Activated CD4-positive, alpha-beta memory T cell treated with anti-CD3 and anti-CD28 coated beads, Interleukin-2, amount 10 ng/mL, durations not matched to agents 7 days and 5 days (primary cell): Measurements from ENCODE around the gene SNX32. TPM values are rescaled to one million over a fixed set of nuclear protein-coding genes. Genes with fewer than 3 reads are reported as not detected.
"Not testable (repeated sequence)": the region's sequence is repeated elsewhere in the genome, so short reads cannot be mapped to it uniquely, and the experiment has no call there.

Source experiments
- CTCF ChIA-PET: fragments of 350-600 bp; sonication (Branson Sonifier 250); formaldehyde crosslinking; loops from one replicate; lab custom pipeline; 2021; ENCODE audit warnings: antibody characterized with exemption, inconsistent platforms; lab: Charles Lee
- POLR2A ChIA-PET: fragments of 350-600 bp; sonication (Branson Sonifier 250); formaldehyde crosslinking; loops from one replicate; lab custom pipeline; 2021; ENCODE audit warnings: antibody characterized with exemption; lab: Charles Lee
- DNase-seq: peaks from one replicate; pipeline ENCODE4 v3.0.0-alpha.2; 2020
- H3K27ac Mint-ChIP-seq: one replicate; pipeline ENCODE4 v1.8.0; 2021; ENCODE audit warnings: mild to moderate bottlenecking, mixed read lengths
- H3K27me3 Mint-ChIP-seq: one replicate; pipeline ENCODE4 v1.8.0; 2021; ENCODE audit warnings: mixed read lengths
- H3K36me3 Mint-ChIP-seq: one replicate; pipeline ENCODE4 v1.8.0; 2021; ENCODE audit warnings: low read depth, mixed read lengths
- H3K4me1 Mint-ChIP-seq: one replicate; pipeline ENCODE4 v1.8.0; 2021; ENCODE audit warnings: mixed read lengths
- H3K4me3 Mint-ChIP-seq: one replicate; pipeline ENCODE4 v1.8.0; 2021; ENCODE audit warnings: mild to moderate bottlenecking, mixed read lengths
- H3K9me3 Mint-ChIP-seq: one replicate; pipeline ENCODE4 v1.8.0; 2021; ENCODE audit warnings: mixed read lengths
- total RNA-seq, 2 experiments: library from RNA; stranded (reverse); gene quantifications; one replicate each; pipeline ENCODE4 v1.2.3, GENCODE V29; 2021

Gene SNX32
- total RNA-seq, 2 experiments from 2014 or later: 0.83 to 1.6 TPM

DNA sequence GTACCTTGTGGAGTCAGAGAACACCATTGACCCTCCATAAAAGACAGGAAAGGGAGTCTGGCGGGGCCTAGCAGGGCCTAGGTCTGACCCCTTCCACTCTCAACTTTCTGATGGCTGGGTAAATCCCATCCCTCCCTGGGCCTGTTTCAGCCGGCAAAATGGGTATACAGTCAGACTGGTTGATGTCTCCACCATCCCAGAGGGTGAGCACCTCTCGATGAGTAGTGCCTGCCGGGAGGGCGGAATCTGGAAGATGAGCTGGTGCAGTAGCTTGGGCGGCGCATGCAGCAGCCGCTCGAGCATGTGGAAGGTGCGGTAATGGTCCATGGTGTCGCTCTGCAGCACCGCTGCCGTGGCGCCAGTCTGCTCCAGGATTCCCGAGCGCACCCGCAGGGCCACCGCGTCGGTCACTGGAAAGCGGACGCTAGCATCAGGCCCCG lies 54.0 kb downstream of the SNX32 start:
- H3K4me1 Mint-ChIP-seq: peaks cover 68% of the 10 kb centered on the region
- peaks cover 41% of the 10 kb centered on the region for H3K36me3 Mint-ChIP-seq
- ChIA-PET POLR2A (interaction anchor here (0.6 to 11.5 kb wide), 14 partner anchors 8 to 167 kb away, joined by 3 to 284 read pairs (median 30); partner anchors contain the start of genes BANF1, C11orf68, CFL1 and CTSW), CTCF (interaction anchor here (0.6 to 10.0 kb wide), 31 partner anchors 9 to 621 kb away, joined by 3 to 251 read pairs (median 8); partner anchors contain the start of genes AP5B1, C11orf68, CFL1 and CTSW)
- H3K4me3 Mint-ChIP-seq: peak overlapping the region; percentile 97
- H3K9me3 Mint-ChIP-seq: no peaks in the 10 kb centered on the region
- DNase-seq: no peak
- no peaks in the 10 kb centered on the region for H3K27me3 Mint-ChIP-seq
- H3K27ac Mint-ChIP-seq: peak overlapping the region; percentile 90

DNA sequence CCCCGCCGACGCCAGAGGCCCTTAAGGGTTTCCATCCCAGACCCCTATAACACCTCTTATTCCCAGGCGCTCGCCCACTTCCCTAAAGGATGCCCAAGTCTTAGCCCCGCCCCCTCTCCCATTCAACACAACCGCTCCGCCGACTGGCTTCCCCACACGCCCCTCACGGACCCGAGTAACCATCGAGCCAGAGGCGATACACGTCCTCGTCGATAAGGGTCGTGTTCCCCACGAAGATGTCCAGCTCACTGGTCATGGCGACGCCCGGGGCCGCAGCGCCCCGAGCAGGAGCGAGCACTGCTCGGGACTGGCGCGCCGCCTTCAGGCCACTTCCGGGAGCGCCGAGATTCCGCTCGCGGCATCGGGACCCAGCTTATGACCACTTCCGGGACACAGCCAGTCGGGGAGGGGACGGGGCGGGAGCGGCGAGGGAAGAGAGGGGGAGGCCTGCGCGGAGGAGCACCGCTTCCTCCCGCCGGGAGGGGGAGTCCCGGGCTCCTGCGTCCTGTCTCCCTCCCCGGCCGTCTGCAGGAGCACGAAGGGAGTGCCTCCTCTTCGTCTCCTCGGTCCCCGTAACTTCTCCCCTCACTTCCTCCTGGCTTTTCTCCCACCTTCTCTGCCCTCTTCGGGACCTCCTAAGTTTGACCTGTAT lies 54.5 kb downstream of the SNX32 start, which contains the start of gene FIBP:
FIBP (minus strand) TSS at position 309 of the 652 bp plus-strand sequence; CDS start at position 256, 53 bp downstream.
- DNase-seq: peak; percentile 98
- Mint-ChIP-seq H3K9me3 (no peaks in the 10 kb centered on the region), H3K27ac (peak within 1 kb of the TSS; percentile 90), H3K4me3 (peak within 1 kb of the TSS; percentile 97), H3K27me3 (no peaks in the 10 kb centered on the region), H3K36me3 (peaks cover 40% of the 10 kb centered on the region), H3K4me1 (peaks cover 74% of the 10 kb centered on the region)
- POLR2A ChIA-PET: interaction anchor here (0.6 to 11.5 kb wide), 19 partner anchors 9 to 389 kb away, joined by 3 to 284 read pairs (median 16); partner anchors contain the start of genes BANF1, C11orf68, CFL1 and CTSW
- CTCF ChIA-PET: interaction anchor here (0.6 to 10.0 kb wide), 34 partner anchors 9 to 622 kb away, joined by 3 to 251 read pairs (median 7); partner anchors contain the start of genes AP5B1, BANF1, C11orf68 and CFL1

DNA sequence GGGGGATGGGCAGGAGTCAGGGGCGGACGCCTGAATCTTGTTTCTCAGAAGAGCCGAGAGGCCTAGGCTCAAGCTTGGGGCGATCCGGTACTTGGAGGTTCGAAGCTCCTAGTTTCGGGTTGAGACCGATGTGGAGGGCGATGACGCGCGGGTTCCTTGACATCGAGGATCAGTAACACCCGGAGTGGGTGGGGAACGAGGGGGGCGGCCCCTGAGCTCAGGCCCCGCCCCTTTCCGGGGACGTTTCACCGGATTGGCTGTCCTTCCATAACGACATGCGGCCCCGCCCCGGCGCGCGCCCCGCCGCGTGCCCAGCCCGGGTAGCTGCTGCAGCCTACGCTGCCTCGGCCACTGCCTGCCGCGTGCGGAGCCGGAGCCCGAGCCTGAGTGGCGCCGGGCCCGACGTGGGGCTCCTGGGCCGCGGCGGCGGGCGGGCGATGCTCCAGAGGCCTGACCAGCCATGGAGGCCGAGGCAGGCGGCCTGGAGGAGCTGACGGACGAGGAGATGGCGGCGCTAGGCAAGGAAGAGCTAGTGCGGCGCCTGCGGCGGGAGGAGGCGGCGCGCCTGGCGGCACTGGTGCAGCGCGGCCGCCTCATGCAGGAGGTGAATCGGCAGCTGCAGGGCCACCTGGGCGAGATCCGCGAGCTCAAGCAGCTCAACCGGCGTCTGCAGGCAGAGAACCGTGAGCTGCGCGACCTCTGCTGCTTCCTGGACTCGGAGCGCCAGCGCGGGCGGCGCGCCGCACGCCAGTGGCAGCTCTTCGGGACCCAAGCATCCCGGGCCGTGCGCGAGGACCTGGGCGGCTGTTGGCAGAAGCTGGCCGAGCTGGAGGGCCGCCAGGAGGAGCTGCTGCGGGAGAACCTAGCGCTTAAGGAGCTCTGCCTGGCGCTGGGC lies 56.8 kb downstream of the SNX32 start, which contains the start of gene CCDC85B:
CCDC85B (plus strand) TSS at position 350 of the 895 bp plus-strand sequence; CDS start at position 461, 111 bp downstream.
- Mint-ChIP-seq H3K9me3 (no peaks in the 10 kb centered on the region), H3K4me1 (peaks cover 69% of the 10 kb centered on the region), H3K27ac (peak within 1 kb of the TSS; percentile 90), H3K27me3 (no peaks in the 10 kb centered on the region), H3K36me3 (peaks cover 24% of the 10 kb centered on the region), H3K4me3 (peak within 1 kb of the TSS; percentile 97)
- CTCF ChIA-PET: interaction anchor here (0.7 to 10.0 kb wide), 37 partner anchors 7 to 390 kb away, joined by 3 to 251 read pairs (median 7); partner anchors contain the start of genes AP5B1, BANF1, C11orf68 and CFL1
- POLR2A ChIA-PET: interaction anchor here (0.6 to 11.5 kb wide), 42 partner anchors 9 to 392 kb away, joined by 3 to 284 read pairs (median 7); partner anchors contain the start of genes AP5B1, BANF1, C11orf68 and CFL1
- DNase-seq: peak; percentile 99

DNA sequence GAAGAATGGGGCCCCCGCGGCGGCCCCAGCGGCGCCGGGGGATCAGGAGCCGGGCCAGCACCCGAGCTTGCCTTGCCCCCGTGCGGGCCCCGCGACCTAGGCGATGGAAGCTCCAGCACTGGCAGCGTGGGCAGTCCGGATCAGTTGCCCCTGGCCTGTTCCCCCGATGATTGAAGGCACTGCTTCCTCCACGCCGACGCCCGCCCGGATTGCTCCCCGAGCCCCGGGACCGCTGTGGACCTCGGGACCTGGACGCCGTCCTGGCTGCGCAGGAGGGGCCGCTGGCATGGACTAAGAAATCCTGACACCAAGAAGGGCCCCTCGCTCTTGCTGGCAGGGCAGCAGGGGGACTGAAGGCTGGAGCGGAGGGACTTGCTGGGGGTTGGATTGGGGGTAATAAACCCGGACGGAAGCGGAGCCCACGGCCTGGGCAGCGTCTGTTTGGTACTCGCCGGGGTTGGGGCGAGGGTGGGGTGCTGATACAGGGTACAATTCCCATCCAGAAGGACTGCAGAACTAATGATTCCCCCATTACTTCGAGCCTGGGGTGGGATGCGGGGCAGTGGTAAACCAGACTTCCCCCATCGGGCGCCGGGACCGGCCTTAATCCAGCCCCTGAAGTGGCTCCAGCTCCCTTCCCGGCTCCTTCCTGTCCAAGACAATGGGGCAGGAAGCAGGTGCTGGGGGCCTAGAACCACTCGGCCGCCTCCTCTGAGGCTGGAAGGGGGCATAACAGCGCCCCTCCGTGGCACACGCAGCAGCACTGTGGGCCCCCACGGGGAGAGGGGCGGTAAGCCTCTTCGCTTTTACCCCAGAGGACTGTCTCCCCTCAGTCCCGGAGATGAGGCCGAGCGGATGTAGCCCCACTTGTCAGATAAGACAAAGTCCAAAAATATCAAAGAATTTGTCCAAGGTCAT lies 57.7 kb downstream of the SNX32 start:
- Mint-ChIP-seq H3K9me3 (no peaks in the 10 kb centered on the region), H3K27me3 (no peaks in the 10 kb centered on the region), H3K4me3 (peak overlapping the region; percentile 97), H3K36me3 (peaks cover 26% of the 10 kb centered on the region), H3K4me1 (peaks cover 72% of the 10 kb centered on the region), H3K27ac (peak overlapping the region; percentile 89)
- ChIA-PET CTCF (interaction anchor here (0.6 to 10.0 kb wide), 33 partner anchors 6 to 319 kb away, joined by 3 to 251 read pairs (median 7); partner anchors contain the start of genes BANF1, C11orf68, CFL1 and CTSW), POLR2A (interaction anchor here (0.6 to 11.5 kb wide), 32 partner anchors 8 to 468 kb away, joined by 3 to 284 read pairs (median 7); partner anchors contain the start of genes BANF1, C11orf68, CFL1 and CTSW)
- DNase-seq: peak; percentile 46

DNA sequence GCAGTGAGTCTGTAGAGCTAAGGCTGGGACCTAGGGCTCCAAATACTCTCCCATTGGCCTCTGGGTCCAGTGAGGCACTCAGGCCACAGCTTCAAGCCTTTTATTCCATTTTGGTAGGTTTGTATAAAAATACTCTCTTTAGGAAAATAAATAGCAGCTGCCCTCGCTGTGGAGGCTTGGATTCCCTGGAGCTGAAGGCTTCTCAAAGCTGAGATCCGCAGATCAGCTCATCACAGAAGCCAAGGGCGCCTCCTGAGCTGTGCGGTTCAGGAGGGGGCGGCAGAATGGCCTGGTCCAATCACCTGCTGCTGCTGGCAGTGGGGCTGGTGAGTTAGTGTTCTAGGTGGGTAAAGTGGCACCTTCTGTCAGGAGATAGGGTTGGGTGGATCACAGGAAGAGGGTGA lies 58.4 kb downstream of the SNX32 start:
- Mint-ChIP-seq H3K36me3 (peaks cover 23% of the 10 kb centered on the region), H3K27ac (peak overlapping the region; percentile 89), H3K4me3 (peak overlapping the region; percentile 97), H3K4me1 (peaks cover 72% of the 10 kb centered on the region)
- DNase-seq, H3K27me3 Mint-ChIP-seq, H3K9me3 Mint-ChIP-seq: not testable (repeated sequence)
- ChIA-PET POLR2A (interaction anchor here (0.6 to 11.5 kb wide), 12 partner anchors 8 to 757 kb away, joined by 3 to 284 read pairs (median 36); partner anchors contain the start of genes BANF1, C11orf68, CFL1 and CTSW), CTCF (interaction anchor here (0.6 to 10.0 kb wide), 5 partner anchors 9 to 181 kb away, joined by 3 to 251 read pairs (median 3); partner anchors contain the start of genes CFL1 and MUS81)

DNA sequence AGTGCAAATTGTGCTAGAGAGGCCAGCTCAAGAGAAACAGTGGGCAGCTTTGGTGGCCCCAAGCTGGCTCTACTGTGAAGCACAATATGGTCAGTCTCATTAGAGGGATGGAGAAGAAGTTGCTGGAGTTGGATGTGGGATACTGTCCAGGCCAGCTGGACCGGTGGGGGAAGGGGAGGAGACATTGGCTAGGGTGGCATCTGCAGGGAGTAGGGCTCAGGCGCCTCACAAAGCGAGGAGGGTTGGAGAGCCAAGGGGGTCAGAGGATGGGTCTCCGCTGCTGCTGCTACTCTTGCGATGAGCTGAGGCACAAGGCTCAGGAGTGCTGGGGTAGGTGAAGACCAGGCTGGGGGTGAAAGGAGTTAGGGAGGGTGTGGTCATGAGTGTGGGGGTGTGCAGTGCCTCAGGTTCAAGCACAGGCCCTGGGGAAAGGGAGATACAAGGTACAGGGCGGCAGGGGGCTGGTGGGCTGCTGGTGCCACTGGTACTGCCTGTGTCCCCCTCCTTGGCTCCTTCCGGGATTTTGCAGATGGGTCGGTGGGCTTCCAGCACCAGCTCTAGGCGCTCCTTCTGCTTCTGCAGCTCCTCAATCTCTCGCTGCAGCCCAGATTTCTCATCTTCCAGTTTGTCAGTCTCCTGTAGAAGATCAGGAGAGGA lies 59.0 kb downstream of the SNX32 start:
- Mint-ChIP-seq H3K4me1 (peaks cover 72% of the 10 kb centered on the region), H3K27me3 (no peaks in the 10 kb centered on the region), H3K4me3 (peak overlapping the region; percentile 97), H3K9me3 (no peaks in the 10 kb centered on the region), H3K36me3 (peaks cover 22% of the 10 kb centered on the region), H3K27ac (peak overlapping the region; percentile 89)
- ChIA-PET CTCF (interaction anchor here (0.6 to 10.0 kb wide), 8 partner anchors 8 to 315 kb away, joined by 3 to 251 read pairs (median 3); partner anchors contain the start of genes CFL1 and MUS81), POLR2A (interaction anchor here (1.0 to 11.5 kb wide), 14 partner anchors 7 to 758 kb away, joined by 3 to 284 read pairs (median 6); partner anchors contain the start of genes BANF1, C11orf68, CFL1 and EIF1AD)
- DNase-seq: no peak

DNA sequence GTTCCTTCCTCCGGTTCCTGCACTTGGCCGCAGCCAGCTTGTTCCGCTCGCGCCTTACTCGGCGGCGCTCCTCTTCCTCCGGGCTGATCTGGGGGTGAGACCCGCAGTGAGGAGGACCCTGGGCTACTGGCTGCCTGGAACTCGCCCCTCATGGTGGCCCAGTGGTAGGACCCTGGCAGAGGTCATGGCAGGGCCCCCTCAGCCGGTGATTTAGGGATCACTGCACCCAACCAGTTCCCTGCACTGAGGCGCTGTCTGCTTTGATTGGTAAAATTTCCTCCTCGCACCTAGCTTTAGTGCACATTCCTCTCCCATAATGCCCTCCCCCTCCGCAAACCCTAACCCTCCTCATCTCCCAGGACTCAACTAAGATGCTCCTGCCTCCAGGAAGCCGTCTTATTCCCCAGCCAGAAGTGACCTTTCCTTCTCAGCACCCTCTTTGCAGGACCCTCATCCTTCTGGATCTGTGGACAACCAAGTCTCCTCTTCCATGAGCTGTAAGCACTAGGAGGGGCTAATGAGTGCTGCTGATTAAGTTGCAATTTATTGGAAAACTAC lies 60.4 kb downstream of the SNX32 start:
- Mint-ChIP-seq H3K4me3 (peak overlapping the region; percentile 97), H3K27me3 (no peaks in the 10 kb centered on the region), H3K27ac (peak overlapping the region; percentile 89), H3K9me3 (no peaks in the 10 kb centered on the region), H3K4me1 (peaks cover 69% of the 10 kb centered on the region), H3K36me3 (peaks cover 16% of the 10 kb centered on the region)
- ChIA-PET CTCF (interaction anchor here (0.8 to 1.9 kb wide), 11 partner anchors 9 to 279 kb away, joined by 3 to 13 read pairs (median 3); partner anchors contain the start of genes MUS81 and PCNX3), POLR2A (interaction anchor here (0.8 to 11.5 kb wide), 13 partner anchors 8 to 473 kb away, joined by 3 to 284 read pairs (median 6); partner anchors contain the start of genes BANF1, C11orf68, CFL1 and EIF1AD)
- DNase-seq: peak; percentile 67

DNA sequence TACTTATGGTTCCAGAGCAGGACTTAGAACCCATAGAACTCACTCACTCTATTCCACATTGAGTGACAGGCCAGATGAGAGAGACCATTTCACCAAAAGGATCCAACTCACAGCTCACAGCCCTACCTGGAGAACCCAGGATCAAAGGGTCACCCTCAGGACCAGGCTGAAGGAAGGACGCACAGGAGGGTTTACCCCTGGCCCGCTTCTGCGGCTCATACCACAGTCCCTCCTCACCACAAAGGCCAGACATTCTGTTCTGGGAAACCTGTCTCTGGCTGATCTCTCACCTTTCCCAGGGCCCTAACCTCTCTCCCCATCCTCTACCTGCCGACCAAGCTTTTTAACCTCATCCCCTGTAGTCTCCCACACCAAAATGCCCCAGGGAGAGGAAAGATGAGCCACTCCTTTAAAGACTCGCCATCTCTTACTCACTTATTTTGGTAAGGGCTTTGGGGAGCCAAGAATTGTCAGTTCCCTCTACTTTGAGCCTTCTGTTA lies 61.8 kb downstream of the SNX32 start:
- H3K36me3 Mint-ChIP-seq: peaks cover 16% of the 10 kb centered on the region
- no peaks in the 10 kb centered on the region for H3K9me3 Mint-ChIP-seq
- ChIA-PET POLR2A (interaction anchor here (0.6 to 8.8 kb wide), 5 partner anchors 7 to 67 kb away, joined by 3 to 185 read pairs (median 7); partner anchors contain the start of genes C11orf68, CCDC85B, CFL1 and DRAP1), CTCF (interaction anchor here (0.6 to 1.7 kb wide), 4 partner anchors 11 to 151 kb away, joined by 3 to 8 read pairs (median 4); no protein-coding TSS in a partner anchor)
- H3K4me1 Mint-ChIP-seq: peaks cover 57% of the 10 kb centered on the region
- no peak for DNase-seq
- H3K27me3 Mint-ChIP-seq: no peaks in the 10 kb centered on the region
- peak overlapping the region; percentile 69 for H3K27ac Mint-ChIP-seq
- no peak overlapping the region for H3K4me3 Mint-ChIP-seq

DNA sequence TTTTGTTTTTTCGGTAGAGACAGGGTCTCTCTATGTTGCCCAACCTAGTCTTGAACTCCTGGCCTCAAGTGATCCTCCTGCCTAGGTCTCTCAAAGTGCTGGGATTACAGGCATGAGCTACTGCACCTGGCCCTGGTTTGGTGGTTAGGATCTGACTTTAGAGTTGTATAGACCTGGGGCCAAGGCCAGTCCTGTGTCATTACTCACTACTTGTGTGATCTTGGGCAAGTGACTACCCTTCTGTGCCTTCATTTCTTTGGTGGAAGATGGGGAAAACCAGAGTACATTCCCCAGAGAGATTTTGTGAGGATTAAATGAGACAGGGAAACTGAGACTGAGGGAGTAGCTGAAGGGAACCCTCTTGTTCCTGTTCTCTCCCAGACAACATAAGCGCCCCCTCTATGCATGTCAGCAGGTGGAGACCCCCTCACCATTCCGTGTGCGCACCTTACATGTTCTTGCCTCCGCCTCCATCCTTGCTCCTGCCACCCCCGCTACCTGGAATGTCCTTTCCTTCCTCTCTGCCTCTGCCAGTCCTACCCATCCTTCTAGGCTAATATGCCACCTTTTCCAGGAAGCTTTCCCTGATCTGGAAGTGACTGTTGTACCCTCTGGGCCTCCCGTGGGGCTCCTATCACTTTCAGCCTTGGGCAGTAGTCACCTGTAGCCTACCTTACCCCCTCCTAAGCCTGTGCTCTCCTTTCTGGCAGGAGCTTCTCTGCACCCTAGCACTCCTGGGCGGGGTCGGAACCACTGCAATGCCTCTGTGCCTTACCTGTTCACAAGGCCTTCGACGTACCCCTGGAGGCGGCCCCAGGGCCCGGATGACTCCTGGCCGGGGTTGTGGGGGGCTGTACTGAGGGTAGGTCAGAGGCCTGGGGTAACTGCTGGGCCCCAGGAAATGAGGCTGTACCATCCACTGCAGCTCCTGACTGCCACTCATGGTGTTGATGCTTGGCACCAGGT lies 62.6 kb downstream of the SNX32 start:
- POLR2A ChIA-PET: interaction anchor here (0.6 to 8.8 kb wide), 8 partner anchors 8 to 66 kb away, joined by 3 to 185 read pairs (median 6); partner anchors contain the start of genes C11orf68, CCDC85B, CFL1 and DRAP1
- peaks cover 16% of the 10 kb centered on the region for H3K36me3 Mint-ChIP-seq
- no peaks in the 10 kb centered on the region for H3K9me3 Mint-ChIP-seq
- H3K27ac Mint-ChIP-seq: peak overlapping the region; percentile 70
- CTCF ChIA-PET: interaction anchor here (0.6 to 3.2 kb wide), 5 partner anchors 7 to 92 kb away, joined by 3 to 73 read pairs (median 6); partner anchors contain the start of genes CCDC85B and FIBP
- peaks cover 65% of the 10 kb centered on the region for H3K4me1 Mint-ChIP-seq
- DNase-seq: no peak
- H3K4me3 Mint-ChIP-seq: no peak overlapping the region
- H3K27me3 Mint-ChIP-seq: no peaks in the 10 kb centered on the region
